Stimulated activated CD4-positive, alpha-beta T cell treated with anti-CD3 and anti-CD28 coated beads, TNF-alpha, amount 100 ng/mL, for 48 hours (primary cell): Measurements from ENCODE around the gene ADAM15.

ENCODE experiments used
- DNase-seq, 3 donors: peaks; one replicate each; pipeline ENCODE4 v3.0.0-alpha.2; 2020; ENCODE audit warnings: low read depth in 3 of 3

The ADAM15 gene

DNA sequence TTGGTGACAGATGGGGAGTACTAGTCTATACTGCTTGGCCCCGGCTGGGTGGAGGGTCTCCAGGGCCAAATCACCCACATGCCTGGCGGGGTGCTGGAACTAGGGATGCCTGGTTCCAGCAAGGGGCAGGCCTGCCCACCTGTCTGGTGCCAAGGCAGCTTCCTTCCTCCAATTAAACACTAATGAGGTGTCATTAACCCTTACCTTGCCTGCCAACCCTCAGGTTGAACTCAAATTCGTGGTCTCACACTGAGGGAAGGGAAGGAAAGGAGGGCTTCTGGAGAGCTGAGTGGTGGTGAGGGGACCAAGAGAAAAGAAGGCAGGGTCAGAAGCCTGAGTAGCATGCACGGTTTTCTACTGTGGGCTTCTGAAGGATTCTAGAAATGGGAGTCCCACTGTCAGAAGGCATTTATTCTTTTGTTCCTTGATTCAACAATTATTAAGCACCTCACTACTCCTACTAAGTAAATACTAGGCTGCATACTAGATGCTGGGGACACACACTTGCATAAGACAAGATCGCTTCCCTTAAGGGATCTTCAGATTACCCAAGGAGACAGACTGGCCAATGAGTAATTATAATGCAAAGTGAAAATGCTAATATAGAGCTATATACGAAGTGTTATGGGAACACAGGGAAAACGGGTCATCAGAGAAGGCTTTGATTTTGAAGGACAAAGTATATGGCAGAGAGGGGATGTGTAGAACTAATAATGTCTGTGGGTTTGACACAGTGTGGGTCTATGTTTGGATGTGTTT lies 21.6 kb downstream of the ADAM15 start:
- no peak for DNase-seq

GRCh38 chr1:155073377-155074242 lies 22.5 kb downstream of the ADAM15 start:
- DNase-seq, result no peak

DNA sequence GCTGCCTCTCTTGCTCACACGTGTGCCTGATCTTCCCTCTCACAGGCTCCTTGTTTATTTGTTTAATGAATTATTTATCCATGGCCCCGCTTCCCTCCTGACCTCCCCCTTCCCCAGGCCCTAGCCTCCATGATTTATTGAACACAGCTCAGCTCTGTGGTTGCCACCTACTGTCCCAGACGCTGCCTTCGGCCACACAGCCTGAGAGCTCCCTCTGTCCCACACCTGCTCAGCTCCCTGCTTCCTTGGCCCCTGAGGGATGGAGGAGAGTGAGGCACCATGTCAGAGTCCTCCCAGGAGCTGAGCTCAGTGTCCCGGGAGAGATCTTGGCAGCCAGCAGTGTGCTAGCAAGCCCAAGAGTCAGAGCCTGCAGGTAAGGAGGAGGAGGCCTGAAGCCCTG lies 24.4 kb downstream of the ADAM15 start:
- DNase-seq, result no peak

DNA sequence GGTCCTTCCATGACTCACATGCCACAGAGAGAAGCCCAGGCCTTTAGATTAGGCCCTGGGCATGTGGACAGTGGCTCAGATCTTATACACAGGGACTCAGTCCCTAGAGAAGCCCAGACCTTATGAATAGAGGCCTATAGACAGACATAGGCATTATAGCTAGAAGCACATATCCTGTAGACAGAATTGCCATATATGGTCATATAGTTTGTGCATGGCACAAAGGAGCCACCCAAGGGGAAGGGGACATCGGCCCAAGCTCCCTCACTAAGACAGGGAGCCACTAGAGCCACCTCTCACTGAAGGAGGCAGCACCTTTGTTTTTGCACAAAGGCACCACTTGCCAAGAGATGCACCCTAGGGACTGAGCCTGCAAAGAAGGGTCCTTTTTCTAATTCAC lies 25.3 kb downstream of the ADAM15 start:
- no peak for DNase-seq

DNA sequence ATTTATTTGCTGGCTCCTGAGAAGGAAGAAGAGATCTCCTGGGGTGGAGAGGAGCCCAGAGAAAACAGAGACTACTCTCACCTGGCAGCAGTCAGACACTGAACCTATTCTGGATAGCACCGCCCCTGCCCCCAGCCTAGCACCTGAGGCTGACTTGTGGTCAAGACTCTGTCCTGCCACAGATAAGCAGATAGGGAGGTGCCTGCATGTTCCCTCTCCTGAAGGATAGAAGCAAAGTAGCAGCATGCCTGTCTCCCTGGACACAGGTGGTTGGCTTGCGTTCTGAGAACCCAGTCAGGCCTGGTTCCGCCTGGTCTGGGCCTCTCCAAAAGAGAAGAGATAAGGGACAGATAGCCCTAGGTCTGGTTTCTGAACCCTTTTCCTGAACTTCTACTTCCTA lies 26.2 kb downstream of the ADAM15 start:
- DNase-seq, result no peak

DNA sequence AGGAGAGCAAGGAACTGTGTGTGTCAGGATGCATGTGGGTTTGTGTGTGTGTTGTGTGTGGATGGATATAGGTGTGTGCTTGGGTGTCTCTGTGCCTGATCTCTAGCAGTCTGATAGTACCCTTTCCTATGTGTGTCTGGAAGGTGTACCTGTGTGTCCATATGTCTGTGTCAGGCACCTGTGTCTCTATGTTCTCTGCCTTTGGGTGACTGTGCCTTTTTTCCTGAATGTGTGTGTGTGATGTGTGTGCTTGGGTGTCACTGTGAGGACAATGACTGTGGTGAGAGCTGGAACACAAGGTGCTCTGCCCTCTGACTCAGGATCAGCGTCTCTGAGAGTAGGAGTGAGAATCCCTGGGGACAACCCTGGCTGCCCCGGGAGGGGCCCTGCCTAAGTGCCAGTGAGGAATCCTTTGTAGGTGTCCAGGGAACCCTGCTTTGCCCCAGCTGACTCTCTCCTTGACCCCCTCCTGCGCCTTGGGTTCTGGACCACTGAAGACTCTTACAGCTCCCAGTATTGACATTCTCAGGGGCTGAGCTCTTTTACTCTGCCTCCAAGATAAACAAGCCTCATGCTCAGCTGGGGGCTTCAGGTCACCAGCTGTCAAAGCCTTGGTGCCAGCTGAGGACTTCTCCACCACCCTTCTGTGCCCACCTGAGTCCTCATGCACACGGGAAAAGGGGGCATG lies 26.8 kb downstream of the ADAM15 start:
- DNase-seq, result no peak

- DNase-seq, result peak in 1 of 3 donors; percentile 63
Observed at GRCh38 chr1:155078469-155079209, 27.5 kb downstream of the ADAM15 start, which contains the start of gene EFNA3. Gene EFNA3, plus strand, starts transcription at chr1:155078837. Its CDS starts 105 bp downstream, at chr1:155078942.

DNA sequence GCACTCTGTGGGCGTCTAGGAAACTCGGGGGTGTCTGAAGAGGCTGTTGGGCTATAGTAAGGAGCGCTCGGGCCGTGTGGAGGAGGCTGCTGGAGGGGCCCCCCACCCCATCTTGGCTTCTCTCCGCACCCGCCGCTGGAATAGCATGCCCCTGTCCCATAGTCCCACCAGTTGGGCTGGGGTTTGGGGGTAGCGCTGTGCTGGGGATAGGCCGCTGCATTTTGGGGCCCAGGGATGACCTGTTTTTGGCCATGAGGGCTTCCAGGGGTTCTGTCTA lies 28.0 kb downstream of the ADAM15 start:
- no peak for DNase-seq

DNA sequence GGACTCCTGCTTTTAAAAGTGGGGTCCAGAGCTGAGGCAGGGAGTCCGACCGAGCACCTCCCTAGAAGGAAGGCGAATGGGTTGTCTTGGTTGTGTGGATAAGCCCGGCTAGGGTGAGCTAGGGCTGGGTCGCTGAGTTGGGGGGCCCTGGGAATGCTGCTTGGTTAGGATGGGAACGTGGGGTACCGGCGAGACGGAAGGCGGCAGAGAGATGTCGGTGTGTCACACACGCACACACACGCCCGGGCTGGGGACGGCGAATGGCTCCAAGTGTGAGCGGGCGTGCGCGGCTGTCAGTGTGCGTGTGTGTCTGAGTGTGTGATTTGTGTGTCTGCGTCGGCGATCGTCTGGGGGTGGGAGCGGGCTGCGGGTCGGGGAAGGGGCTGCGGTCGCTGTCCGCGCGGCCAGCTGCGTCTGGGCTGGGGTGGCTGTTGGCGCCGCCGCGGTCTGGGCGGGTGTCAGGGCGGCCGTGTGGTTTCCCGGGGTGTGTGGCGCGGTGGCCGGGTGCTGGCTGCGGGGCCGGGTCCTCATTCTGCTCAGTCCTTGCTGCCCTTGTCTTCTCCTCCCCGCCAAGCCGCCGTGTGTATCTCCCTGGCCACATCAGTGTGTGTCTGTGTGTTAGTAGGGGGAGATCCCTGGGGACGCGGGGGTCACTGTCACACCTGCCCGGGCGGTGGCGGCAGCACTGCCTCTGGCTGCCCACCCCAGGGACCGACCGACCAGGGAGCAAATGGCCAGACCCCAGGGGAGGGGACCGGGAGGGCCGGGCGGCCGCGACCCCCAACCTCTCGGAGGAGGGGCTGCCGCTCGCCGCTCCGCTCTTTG lies 28.6 kb downstream of the ADAM15 start:
- no peak for DNase-seq

DNA sequence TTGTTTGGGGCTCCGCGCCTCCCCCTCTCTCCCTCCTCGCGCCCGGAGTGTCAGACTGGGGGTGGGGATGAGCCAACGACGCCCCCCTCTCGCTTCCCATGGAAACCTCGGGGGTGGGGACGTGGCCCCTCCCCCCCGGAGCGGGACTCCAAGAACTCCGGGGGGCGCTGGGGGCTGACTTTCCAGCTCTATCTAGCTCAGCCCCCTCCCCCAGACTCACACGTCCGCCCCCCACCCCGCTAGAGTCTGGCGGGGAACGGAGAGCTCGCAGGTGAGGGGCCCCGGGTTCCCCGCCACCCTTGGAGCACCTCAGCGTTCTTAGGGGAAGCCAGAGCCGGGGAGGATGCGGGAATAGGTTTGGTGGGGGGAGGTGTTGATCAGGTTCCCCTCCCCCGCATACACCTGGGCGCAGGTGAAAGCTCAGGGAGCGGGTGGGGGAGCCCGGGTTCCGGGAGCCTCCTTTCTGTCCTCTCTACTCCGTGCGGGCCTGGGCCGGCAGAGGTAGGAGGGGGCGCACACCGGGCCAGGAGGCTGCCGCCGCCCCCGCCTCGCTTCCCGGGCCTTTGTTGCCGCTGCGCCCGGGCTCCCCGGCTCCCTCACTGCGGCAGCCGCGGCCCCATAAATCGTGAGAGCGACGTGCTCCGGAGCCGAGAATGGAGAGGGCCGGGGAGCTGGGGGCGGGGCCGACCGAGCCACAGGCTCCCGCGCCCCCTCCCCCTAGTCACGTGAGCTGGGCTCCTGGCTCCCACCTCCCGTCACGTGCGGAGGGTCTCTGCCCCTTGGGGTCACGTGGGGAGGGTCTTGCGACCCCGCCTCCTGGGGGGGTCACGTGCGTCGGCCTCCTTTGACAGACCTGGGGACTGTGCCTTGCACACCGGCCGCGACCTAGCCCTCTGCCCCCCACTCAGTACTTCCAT lies 29.5 kb downstream of the ADAM15 start:
- DNase-seq, result no peak

DNA sequence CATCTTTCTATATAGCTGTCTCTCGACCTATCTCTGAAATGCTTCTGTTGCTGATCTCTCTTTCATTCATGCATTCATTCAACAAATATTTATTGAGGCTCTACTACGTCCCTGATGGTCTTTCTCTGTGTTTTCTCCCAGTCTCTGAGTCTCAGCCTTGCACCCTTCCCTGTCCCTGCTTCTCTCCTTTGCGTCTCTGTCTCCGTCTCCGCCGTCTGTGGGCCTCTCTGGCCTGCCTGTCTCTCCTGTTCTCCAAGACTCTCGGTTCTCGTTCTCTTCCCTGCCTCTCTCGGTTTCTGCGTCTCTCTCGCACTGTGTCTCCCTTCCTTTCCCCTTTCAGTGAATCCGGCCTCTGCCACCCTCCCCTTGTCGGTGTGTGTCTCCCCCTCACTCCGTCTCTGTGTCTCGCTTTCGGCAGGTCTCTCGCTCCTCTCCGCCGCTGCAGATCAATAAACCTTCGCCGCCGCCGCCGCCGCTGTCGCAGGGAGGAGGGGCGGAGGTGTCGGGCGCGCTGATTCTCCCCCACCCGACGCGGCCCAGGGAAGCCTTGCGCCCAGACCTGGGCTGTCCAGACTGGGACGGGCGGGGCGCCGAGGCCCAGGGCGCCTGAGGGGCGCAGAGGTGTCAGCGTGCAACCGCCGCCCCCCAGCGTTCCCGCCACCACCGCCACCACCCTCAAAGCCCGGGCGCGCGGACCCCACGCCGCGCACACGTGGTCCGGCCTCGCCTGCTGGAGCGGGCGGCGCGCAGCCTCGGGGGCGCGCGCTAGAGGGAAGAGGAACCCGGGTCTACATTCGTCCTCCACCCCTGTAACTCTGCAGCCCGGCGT lies 30.6 kb downstream of the ADAM15 start:
- no peak for DNase-seq

DNA sequence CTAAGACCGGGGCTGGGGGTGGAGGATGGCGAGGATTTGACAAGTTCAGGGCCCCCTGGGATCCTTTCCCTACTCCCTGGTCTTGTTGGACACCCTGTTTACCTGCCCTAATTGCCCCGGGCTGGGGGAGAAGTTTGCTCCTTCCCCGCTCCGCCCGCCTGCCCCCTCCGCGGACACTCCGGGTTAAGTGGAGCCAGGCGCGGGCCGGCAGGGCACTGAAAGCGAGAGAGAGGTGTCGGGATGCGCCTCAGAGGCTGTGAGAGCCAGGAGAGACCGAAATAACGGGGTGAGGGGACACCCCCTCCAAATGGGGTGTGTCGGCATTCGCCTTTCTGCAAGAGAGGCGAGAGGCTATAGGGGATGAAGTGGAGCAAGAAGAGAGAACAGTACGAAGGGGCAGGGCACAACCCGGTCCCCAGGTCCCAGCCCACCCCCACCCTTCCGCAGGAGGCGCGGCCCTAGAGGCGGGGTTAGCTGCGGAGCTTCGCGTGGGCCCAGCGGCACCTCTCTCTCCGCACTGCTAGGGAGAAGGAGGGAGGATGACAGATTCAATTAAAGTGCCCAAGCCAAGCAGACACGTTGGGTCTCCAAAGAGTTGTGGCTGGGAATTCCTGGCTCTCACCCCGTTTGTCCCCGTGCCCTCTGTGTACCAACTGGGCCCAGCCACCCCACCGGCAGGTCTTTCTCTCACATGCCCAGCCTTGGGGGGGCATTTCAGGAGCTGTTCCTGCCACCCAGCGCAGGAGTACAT lies 31.4 kb downstream of the ADAM15 start:
- DNase-seq, result no peak

DNA sequence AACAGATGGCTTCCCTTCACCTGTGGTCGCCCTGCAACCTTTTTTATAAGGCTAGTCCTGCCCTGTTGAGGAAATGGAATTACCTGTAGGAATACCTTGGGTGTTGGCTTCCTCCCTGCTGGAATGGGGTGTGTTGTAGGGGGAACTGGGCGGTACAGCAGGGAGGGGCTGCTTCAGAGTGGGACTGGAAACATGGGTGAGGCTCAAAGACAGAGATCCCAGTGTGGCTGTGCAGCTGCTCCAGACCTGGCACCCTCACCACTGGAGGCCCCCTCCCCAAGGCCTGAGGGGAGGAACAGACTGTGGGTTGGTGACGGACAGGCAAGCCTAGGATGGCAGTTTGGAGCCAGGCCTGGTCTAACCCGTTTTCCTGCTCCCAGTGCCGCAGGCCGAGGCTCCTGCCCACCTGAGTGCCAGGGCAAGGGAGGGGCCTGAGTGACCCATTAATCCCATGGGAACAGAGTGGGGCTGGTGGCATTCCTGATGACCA lies 32.0 kb downstream of the ADAM15 start:
- no peak for DNase-seq

- no peak for DNase-seq
Observed at GRCh38 chr1:155083865-155084721, 33.0 kb downstream of the ADAM15 start.

DNA sequence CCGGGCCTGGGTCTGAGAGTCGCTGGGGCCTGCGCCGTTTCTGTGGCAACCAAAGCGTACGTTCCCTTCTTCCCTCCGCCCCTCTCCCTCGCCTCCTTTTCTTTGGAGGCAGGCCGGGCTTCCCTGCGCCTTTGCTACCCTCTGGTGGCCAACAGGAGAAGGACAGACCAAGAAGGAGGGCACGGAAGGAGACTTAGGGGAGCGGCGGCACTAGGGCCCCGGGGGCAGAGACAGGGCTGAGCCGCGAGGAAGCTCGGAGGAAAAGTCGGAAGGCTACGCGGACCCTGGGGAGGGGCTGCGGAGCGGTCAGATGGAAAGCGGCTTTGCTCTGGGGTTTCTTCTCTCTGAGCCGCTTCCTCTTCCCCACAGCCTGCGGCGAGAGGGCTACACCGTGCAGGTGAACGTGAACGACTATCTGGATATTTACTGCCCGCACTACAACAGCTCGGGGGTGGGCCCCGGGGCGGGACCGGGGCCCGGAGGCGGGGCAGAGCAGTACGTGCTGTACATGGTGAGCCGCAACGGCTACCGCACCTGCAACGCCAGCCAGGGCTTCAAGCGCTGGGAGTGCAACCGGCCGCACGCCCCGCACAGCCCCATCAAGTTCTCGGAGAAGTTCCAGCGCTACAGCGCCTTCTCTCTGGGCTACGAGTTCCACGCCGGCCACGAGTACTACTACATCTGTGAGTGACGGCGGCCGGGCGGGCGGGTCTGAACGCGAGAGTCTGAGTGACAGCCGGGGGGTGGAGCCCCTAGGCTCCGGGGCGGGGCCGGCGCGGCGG lies 33.8 kb downstream of the ADAM15 start:
- DNase-seq, result peak; percentile 83 to 94 (median 84)

DNA sequence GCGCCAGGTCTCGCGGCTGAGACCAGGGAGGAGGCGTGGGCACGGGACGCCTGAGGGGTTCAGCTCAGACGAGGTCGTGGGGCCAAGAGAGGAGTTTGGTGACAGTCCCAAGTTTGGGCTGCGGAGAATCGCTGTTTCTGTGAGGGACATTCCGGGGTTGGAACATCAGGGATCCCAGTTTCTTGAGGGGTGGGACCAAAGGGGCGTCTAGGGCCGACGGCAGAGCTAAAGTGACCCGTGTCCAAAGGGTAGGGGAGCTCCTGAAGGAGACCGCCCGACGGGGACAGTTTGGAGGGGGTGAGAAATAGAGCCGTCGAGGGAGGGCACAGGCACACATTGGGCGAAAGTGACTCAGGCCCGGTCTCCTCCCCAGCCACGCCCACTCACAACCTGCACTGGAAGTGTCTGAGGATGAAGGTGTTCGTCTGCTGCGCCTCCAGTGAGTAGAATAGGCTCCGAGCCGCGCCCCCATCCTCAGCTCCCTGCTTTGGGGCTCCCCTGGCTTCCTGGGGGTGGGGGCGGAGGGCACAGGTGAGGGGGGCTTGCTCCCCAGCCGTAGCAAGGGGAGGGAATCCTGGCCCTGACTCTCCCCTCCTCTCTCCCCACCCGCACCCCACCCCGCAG lies 34.5 kb downstream of the ADAM15 start:
- DNase-seq, result peak; percentile 50 to 82 (median 77)
